Omental fat pad (tissue), 4 donors: ENCODE measurements around the gene MS4A1. TPM values are rescaled to one million over a fixed set of nuclear protein-coding genes. Genes with fewer than 3 reads are reported as not detected.

Source experiments
- ATAC-seq: fragments of 150-250 bp; one replicate; pipeline ENCODE4 v1.9.1; 2016; ENCODE audit warnings: mild to moderate bottlenecking, moderate library complexity; ENCODE audit not compliant: low FRiP score
- DNase-seq: peaks from one replicate; pipeline ENCODE4 v3.0.0-alpha.2; 2019; ENCODE audit warnings: low spot score
- CTCF ChIP-seq, 3 donors: fragments of 450-650 bp; IDR thresholded peaks; one replicate each; pipeline ENCODE4 v1.5.1; 2016 to 2017; ENCODE audit warnings: antibody characterized with exemption in 3 of 3, mild to moderate bottlenecking in 3 of 3, moderate library complexity in 2 of 3
- total RNA-seq, 4 donors: library from RNA; depleted of rRNA; stranded (reverse); fragments of >200 nt; gene quantifications; one replicate each; pipeline ENCODE4 v1.1.0, GENCODE V29; 2016

The MS4A1 gene
- 1 to 10 TPM in 3 of 4 donors, under 1 TPM in 1; 0.96 to 4.5 (median 2.3) TPM for total RNA-seq

GRCh38 chr11:60455531-60456042 is at the start of gene MS4A1:
Gene MS4A1 (plus strand): TSS chr11:60455847. CDS start chr11:60462375, 6,528 bp downstream.
- TF ChIP-seq CTCF (IDR thresholded peaks at IDR 0.05) = no peak
- DNase-seq (no peak), ATAC-seq (no peak)

DNA sequence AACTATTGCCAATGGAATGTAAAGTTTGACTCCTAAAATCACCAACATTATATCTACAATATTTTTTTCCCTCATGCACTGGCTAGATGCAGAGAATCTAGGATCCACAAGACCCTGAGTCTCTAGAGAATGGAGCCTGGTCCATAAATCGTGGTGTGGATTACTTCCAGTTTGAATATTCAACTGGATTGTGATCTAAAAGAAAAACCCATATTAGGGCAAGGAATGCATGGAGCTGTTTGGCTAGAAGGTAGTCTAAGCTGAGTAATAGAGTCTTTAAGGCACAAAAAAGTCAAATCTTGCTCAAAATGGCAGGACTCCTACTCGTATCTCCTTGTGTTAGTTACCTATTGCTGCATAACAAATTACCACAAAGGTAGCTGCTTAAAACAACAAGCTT is 35.6 kb upstream of the MS4A1 start:
- no peak for ATAC-seq
- no peak for TF ChIP-seq CTCF (IDR thresholded peaks at IDR 0.05)
- DNase-seq = no peak

DNA sequence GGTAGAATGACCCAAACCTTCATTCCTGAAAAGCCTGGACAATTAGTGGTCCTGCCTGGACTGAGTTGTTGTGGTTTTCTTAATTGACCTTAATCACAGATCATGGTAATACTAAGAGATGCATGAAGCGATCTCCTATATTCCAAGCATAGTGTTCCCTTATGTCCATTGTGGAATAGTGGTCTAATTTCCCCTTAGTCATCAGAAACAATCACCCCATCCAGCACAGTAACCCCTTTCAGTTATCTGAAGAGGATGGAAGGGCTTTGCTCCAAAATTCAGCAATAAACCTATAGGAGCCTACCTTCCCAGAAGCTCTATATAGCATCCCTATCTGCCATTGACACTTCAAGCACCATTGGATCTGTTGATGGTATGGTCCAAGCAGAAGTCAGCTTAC is 33.0 kb upstream of the MS4A1 start:
- DNase-seq (no peak), ATAC-seq (no peak)
- TF ChIP-seq CTCF (IDR thresholded peaks at IDR 0.05) = no peak

- ATAC-seq (no peak), DNase-seq (no peak)
- TF ChIP-seq CTCF (IDR thresholded peaks at IDR 0.05) = no peak
These were observed 27.1 kb upstream of the MS4A1 start for GRCh38 chr11:60428517-60428916.

DNA sequence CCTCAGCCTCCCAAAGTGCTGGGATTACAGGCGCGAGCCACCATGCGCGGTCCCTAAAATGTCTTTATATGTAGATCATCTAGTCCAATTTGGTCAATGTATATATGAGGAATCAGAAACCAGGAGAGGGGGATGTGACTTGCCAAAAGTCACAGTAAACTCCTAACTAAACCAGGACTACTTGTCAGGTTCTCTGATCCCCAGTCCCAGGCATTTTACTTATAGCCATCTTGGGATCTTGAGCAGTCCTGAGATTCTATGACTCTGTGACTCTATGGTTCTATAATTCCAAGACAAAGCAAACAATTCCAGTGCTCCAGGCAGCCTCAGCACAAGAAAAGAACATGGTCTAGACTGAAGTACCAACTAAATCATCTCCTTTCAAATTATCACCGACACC is 26.4 kb upstream of the MS4A1 start, which contains the start of gene MS4A5:
TSS of gene MS4A5 (plus strand) at position 301 of the 400 bp plus-strand sequence. CDS start 103 bp downstream, outside the sequence.
- no peak for DNase-seq
- TF ChIP-seq CTCF (IDR thresholded peaks at IDR 0.05) = no peak
- ATAC-seq = no peak

DNA sequence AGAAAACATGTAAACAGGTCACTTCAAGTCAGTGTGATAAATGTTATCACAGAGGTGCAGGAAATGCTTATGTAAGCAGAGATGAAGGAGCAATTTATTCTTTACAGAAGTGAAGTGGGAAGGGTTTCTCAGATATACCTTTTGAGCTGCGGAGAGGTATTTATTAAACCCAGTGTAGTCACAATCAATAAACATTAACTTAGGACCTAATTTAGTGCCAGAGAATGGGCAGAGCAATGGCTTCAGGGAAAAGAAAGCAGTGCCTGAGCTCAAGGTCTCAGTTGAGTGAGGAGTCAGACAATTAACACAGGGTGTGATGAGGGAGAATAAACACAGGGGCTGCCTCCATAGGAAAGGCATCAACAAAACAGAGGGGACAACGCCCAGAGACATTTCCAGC is 24.4 kb upstream of the MS4A1 start:
- no peak for ATAC-seq
- no peak for DNase-seq
- no peak for TF ChIP-seq CTCF (IDR thresholded peaks at IDR 0.05)

DNA sequence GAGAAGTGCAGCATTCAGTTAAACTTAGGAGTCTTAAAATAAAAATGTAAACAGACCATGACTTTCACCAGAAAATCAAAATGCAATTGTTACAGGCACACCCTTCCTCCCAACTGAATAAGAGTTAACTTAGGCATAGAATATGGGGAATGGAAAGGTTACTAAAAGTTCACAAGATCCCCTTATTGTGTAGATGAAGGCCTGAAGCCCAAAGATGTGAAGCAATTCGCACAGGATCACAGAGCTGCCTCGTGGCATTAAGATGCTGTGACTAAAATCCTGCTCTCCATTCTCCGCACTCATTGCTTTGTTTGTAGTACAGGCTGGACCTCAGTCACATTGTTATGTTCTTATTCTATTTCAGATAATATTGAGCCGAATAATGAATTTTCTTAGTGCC is 22.2 kb upstream of the MS4A1 start:
- DNase-seq (no peak), ATAC-seq (no peak)
- TF ChIP-seq CTCF (IDR thresholded peaks at IDR 0.05) = no peak
